ENCODE data around the gene RBMX. TPM values are rescaled to one million over a fixed set of nuclear protein-coding genes. Genes with fewer than 3 reads are reported as not detected.

Gene RBMX
- total RNA-seq, 1 experiment from 2014 or later: 414 TPM

GRCh38 chrX:136863826-136864225, 16.7 kb downstream of the RBMX start:
- Histone ChIP-seq H2BK20ac (ENCODE audit: low read depth, low read length, poor library complexity, severe bottlenecking) (no peak overlapping the region), H2BK12ac (ENCODE audit: insufficient read length, low read depth, low read length) (no peak overlapping the region), H3K9ac (ENCODE audit: extremely low read depth, insufficient read length, low read length) (no peak overlapping the region), H3K79me1 (ENCODE audit: insufficient read depth, low read depth, low read length, poor library complexity, severe bottlenecking) (no peaks in the 10 kb centered on the region), H2BK120ac (ENCODE audit: low read depth, low read length, poor library complexity, severe bottlenecking) (no peak overlapping the region), H4K8ac (replicated peaks; ENCODE audit: insufficient read length, low read depth, low read length) (no peak overlapping the region), H3K23ac (ENCODE audit: insufficient read length, low read depth, low read length) (no peak overlapping the region), H3K4me2 (ENCODE audit: insufficient read depth, insufficient read length, low read length) (no peak overlapping the region), H2BK5ac (ENCODE audit: insufficient read length, low read length) (no peak overlapping the region), H4K91ac (ENCODE audit: insufficient read length, low read depth, low read length) (no peak overlapping the region), H3K9me3 (ENCODE audit: control insufficient read depth, low read depth, low read length) (peaks cover 6% of the 10 kb centered on the region), H3K4ac (ENCODE audit: low read depth, low read length) (no peak overlapping the region), H2AFZ (ENCODE audit: low read length) (no peak overlapping the region), H3K27me3 (ENCODE audit: insufficient read depth, low read length) (no peaks in the 10 kb centered on the region), H3T11ph (ENCODE audit: low read length) (no peak overlapping the region), H3K56ac (ENCODE audit: insufficient read length, low read depth, low read length) (no peak overlapping the region), H3K27ac (ENCODE audit: insufficient read length, low read depth, low read length) (no peak overlapping the region), H3K79me2 (ENCODE audit: insufficient read depth, low read length) (no peaks in the 10 kb centered on the region), H3K14ac (ENCODE audit: insufficient read depth, low read length) (no peak overlapping the region), H3K23me2 (ENCODE audit: insufficient read length, low read depth, low read length, poor library complexity, severe bottlenecking) (no peaks in the 10 kb centered on the region), H4K5ac (ENCODE audit: insufficient read length, low read depth, low read length) (no peak overlapping the region), H3K4me1 (ENCODE audit: insufficient read depth, low read length) (no peaks in the 10 kb centered on the region), H4K20me1 (ENCODE audit: control insufficient read depth, insufficient read depth, insufficient read length) (no peaks in the 10 kb centered on the region), H3K18ac (ENCODE audit: insufficient read length, low read depth, low read length) (no peak overlapping the region), H2BK15ac (ENCODE audit: low read depth, low read length) (no peak overlapping the region), H2AK5ac (ENCODE audit: insufficient read length, low read length) (no peak overlapping the region)
- WGBS (ENCODE audit: extremely low coverage, insufficient read length, low lambda C conversion rate): no CpG with 5 or more reads among the region's 2 CpGs
- no peak for DNase-seq
- Mint-ChIP-seq H3K27me3 (ENCODE audit: low read depth) (no peaks in the 10 kb centered on the region), H3K36me3 (ENCODE audit: insufficient read depth in 1 of 3, low read depth in 3 of 3) (peaks cover 49 to 76% (median 62%) of the 10 kb centered on the region in 3 experiments), H3K27ac (no peak overlapping the region), H3K9me3 (peaks cover 58 to 68% of the 10 kb centered on the region in 2 experiments), H3K4me3 (no peak overlapping the region), H3K4me1 (0 out of 4 replicates have a peak, but pooled peaks cover 0 to 3% of the 10 kb centered on the region in 2 experiments)
- TF ChIP-seq CTCF (conservative IDR thresholded peaks at IDR 0.05): no peak
